Breast epithelium (tissue), 3 donors: Measurements from ENCODE around the gene HSPB7.

ENCODE experiments used
- CTCF ChIP-seq, 3 donors: fragments of 450-650 bp; IDR thresholded peaks; one replicate each; pipeline ENCODE4 v1.5.1; 2016 to 2017; ENCODE audit warnings: antibody characterized with exemption in 3 of 3, mild to moderate bottlenecking in 3 of 3, moderate library complexity in 3 of 3
- POLR2A ChIP-seq: fragments of 450-650 bp; IDR thresholded peaks from one replicate; pipeline ENCODE4 v1.6.1; 2016; ENCODE audit warnings: antibody characterized with exemption, mild to moderate bottlenecking, moderate library complexity
- POLR2AphosphoS5 ChIP-seq, 3 donors: sonication (generic); formaldehyde crosslinking; IDR thresholded peaks; one replicate each; pipeline ENCODE4 v1.6.1; 2017; ENCODE audit warnings: antibody characterized with exemption in 3 of 3

GRCh38 chr1:16026723-16027484 is 9.1 kb upstream of the HSPB7 start:
- TF ChIP-seq CTCF (IDR thresholded peaks at IDR 0.05): no peak
- TF ChIP-seq POLR2AphosphoS5 (IDR thresholded peaks at IDR 0.05): no peak
- no peak for TF ChIP-seq POLR2A
